Measurements from ENCODE around the gene RAVER2.
"Not testable (repeated sequence)": the region's sequence is repeated elsewhere in the genome, so short reads cannot be mapped to it uniquely, and the experiment has no call there.

Gene RAVER2, protein sequence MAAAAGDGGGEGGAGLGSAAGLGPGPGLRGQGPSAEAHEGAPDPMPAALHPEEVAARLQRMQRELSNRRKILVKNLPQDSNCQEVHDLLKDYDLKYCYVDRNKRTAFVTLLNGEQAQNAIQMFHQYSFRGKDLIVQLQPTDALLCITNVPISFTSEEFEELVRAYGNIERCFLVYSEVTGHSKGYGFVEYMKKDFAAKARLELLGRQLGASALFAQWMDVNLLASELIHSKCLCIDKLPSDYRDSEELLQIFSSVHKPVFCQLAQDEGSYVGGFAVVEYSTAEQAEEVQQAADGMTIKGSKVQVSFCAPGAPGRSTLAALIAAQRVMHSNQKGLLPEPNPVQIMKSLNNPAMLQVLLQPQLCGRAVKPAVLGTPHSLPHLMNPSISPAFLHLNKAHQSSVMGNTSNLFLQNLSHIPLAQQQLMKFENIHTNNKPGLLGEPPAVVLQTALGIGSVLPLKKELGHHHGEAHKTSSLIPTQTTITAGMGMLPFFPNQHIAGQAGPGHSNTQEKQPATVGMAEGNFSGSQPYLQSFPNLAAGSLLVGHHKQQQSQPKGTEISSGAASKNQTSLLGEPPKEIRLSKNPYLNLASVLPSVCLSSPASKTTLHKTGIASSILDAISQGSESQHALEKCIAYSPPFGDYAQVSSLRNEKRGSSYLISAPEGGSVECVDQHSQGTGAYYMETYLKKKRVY

GRCh38 chr1:64744492-64745180, at the start of gene RAVER2:
Gene RAVER2, plus strand, starts transcription at chr1:64745075. Its CDS starts 98 bp downstream, at chr1:64745173.
- no peak for FAIRE-seq
- peak; percentile 25 for DNase-seq (ENCODE audit: insufficient read length, low spot score)

- DNase-seq (ENCODE audit: insufficient read length, low spot score), result no peak
- no peak for FAIRE-seq
These were observed 48.0 kb upstream of the RAVER2 start for GRCh38 chr1:64696879-64697278.

GRCh38 chr1:64699327-64699726, 45.5 kb upstream of the RAVER2 start:
- DNase-seq (ENCODE audit: insufficient read length, low spot score), result no peak
- FAIRE-seq, result no peak

- no peak for FAIRE-seq
- DNase-seq (ENCODE audit: insufficient read length, low spot score), result no peak
These were observed 43.8 kb upstream of the RAVER2 start for GRCh38 chr1:64701071-64701470.

GRCh38 chr1:64701886-64702285, 43.0 kb upstream of the RAVER2 start:
- no peak for FAIRE-seq
- DNase-seq (ENCODE audit: insufficient read length, low spot score), result no peak

DNA sequence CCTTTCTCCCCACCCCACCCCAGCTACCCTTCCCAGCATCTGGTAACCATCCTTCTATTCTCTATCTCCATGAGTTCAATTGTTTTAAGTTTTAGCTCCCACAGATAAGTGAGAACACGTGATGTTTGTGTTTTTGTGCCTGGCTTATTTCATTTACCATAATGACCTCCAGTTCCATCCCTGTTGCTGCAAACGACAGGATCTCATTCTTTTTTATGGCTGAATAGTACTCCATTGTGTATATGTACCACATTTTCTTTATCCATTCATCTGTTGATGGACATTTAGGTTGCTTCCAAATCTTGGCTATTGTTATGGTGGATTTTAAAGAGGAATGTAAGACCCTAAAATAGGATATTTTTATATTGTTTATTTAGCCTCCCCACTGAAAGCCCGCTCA, 42.2 kb upstream of the RAVER2 start:
- FAIRE-seq; DNase-seq (ENCODE audit: insufficient read length, low spot score): not testable (repeated sequence)

DNA sequence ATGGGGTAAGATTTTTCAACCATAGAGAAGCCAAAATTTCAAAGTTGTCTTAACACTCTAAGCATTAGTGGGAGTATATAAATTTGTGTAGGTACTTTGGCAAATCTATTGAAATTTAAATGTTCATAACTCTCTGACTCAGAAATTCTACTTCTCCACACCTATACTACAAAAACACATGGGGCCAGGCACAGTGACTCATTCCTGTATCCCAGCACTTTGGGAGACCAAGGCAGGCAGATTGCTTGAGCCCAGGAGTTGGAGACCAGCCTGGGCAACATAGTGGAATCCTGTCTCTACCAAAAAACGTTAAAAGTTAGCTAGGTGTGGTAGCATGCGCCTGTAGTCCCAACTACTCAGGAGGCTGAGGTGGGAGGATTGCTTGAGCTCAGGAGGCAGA, 41.3 kb upstream of the RAVER2 start:
- no peak for FAIRE-seq

GRCh38 chr1:64705591-64705990, 39.3 kb upstream of the RAVER2 start:
- FAIRE-seq, result no peak
- DNase-seq (ENCODE audit: insufficient read length, low spot score), result no peak

More for the DNA sequence above, 41.3 kb upstream of the RAVER2 start:
- DNase-seq (ENCODE audit: insufficient read length, low spot score), result no peak

DNA sequence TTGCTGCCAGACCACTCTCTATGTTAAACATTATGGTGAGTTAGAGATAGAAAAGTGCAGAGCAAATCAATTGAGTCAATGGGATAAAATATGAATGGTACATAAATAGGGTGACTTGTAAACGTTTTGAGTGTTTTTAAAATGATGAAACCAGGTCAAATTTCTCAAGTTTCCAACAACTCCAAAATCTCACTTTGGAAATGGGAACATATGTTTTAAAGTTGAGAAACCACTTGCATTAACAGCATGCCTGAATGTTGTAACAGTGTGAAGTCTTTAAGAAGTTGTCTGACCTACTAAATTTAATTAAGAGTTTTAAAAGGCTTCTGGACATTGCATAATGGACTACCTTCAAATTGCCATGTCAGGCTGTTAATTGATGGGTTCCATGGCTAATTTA, 33.6 kb upstream of the RAVER2 start:
- FAIRE-seq (no peak), DNase-seq (ENCODE audit: insufficient read length, low spot score) (no peak)

DNA sequence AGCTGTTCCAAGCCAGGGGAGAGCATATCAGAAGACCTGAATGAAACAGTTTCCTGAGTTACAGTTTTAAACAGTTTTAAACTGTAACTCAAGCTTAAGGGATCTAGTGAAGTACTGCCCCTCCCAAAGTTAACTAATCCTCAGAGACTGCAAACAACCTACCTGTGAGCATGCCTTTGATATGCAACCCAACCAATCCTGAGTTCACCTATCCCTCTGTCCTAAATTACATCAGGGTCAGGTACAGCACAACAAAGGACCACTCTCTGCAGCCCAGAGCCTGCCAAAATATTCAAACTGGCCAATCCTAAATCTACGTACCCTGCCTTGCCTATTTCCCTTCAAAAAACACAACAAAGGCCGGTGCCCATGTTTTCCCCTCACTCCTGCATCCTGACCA, 32.8 kb upstream of the RAVER2 start:
- FAIRE-seq (no peak), DNase-seq (ENCODE audit: insufficient read length, low spot score) (no peak)

GRCh38 chr1:64715186-64715585, 29.7 kb upstream of the RAVER2 start:
- FAIRE-seq (no peak), DNase-seq (ENCODE audit: insufficient read length, low spot score) (no peak)

- FAIRE-seq (no peak), DNase-seq (ENCODE audit: insufficient read length, low spot score) (no peak)
These were observed 23.7 kb upstream of the RAVER2 start for GRCh38 chr1:64721135-64721534.

- no peak for FAIRE-seq
- no peak for DNase-seq (ENCODE audit: insufficient read length, low spot score)
These were observed 23.2 kb upstream of the RAVER2 start for GRCh38 chr1:64721576-64722145.

DNA sequence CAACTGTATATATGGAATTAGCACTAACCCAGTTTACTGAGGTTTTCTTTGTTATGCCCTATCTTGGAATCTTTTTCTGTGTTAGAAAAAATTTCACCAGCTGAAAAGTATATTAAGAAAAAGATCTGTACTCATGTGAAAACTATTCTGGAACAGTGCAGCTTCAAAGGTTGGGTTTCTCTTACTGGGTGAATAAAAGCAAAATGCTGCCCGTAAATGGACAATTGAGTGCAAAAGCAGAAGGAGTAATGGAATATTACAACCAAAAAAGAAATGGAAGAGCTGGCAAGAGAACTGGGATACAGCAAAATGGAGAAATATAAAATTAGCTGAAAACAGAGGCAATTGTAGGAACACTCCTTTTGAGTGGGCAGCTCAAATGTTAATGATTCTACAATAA, 17.0 kb upstream of the RAVER2 start:
- DNase-seq (ENCODE audit: insufficient read length, low spot score) (no peak), FAIRE-seq (no peak)

- FAIRE-seq (no peak), DNase-seq (ENCODE audit: insufficient read length, low spot score) (no peak)
These were observed 11.1 kb upstream of the RAVER2 start for GRCh38 chr1:64733581-64734286.

- FAIRE-seq (no peak), DNase-seq (ENCODE audit: insufficient read length, low spot score) (no peak)
These were observed 10.6 kb upstream of the RAVER2 start for GRCh38 chr1:64734287-64734652.

GRCh38 chr1:64740687-64741086, 4.2 kb upstream of the RAVER2 start:
- not testable (repeated sequence) for FAIRE-seq; DNase-seq (ENCODE audit: insufficient read length, low spot score)

GRCh38 chr1:64743954-64744491, 852 bp upstream of the RAVER2 start:
- FAIRE-seq, result no peak
- no peak for DNase-seq (ENCODE audit: insufficient read length, low spot score)

- no peak for FAIRE-seq
- no peak for DNase-seq (ENCODE audit: insufficient read length, low spot score)
These were observed 508 bp downstream of the RAVER2 start for GRCh38 chr1:64745181-64745985.
